Pancreas (tissue), 10 donors: ENCODE results near the gene DCST1. TPM values are rescaled to one million over a fixed set of nuclear protein-coding genes. Genes with fewer than 3 reads are reported as not detected.

Experiments
- ATAC-seq, 4 donors: fragments of 200-7000 bp; cut with Tn5 transposase; one replicate each; pipeline versions ENCODE4 v1.8.0 to v1.9.1; 2020; ENCODE audit warnings: mild to moderate bottlenecking in 4 of 4, moderate library complexity in 4 of 4
- DNase-seq, 6 donors: peaks; one replicate each; pipeline ENCODE4 v3.0.0-alpha.2; 2020
- FAIRE-seq: peaks from 2 replicates; lab custom pipeline; 2012; peaks lifted over from hg19 to GRCh38; lab: Jason Lieb, UNC
- H3K27ac ChIP-seq, 4 donors: fragments of 200-600 bp; sonication (generic); 1 replicate in 3 of 4; 2 replicates in 1 of 4; pipeline versions ENCODE4 v1.5.0 to v1.8.0; 2020
- H3K27me3 ChIP-seq, 4 donors: fragments of 200-600 bp; one replicate each; pipeline ENCODE4 v1.8.0; 2021
- H3K36me3 ChIP-seq, 3 donors: fragments of 200-600 bp; sonication (generic) in 1 of 3; one replicate each; pipeline versions ENCODE4 v1.5.0 to v1.8.0; 2020 to 2021
- H3K4me1 ChIP-seq, 3 donors: fragments of 200-600 bp; one replicate each; pipeline ENCODE4 v1.8.0; 2021
- H3K4me3 ChIP-seq, 4 donors: fragments of 200-600 bp; sonication (generic) in 2 of 4; one replicate each; pipeline versions ENCODE4 v1.5.0 to v1.8.0; 2020 to 2021
- H3K9me3 ChIP-seq, 4 donors: fragments of 200-600 bp; one replicate each; pipeline ENCODE4 v1.8.0; 2021
- WGBS, 2 donors: extraction: QIAGEN DNeasy Blood & Tissue Kit; methylation state at CpG; one replicate each; pipeline ENCODE4 v1.1.7; 2013; 5-methylcytosine and 5-hydroxymethylcytosine counted together
- intact Hi-C, 3 donors: fragments of 100-400 bp; cut with DNase I; formaldehyde crosslinking; loops; one replicate each; pipeline versions ENCODE4 v1.11.1 to v1.14.2; 2022
- polyA plus RNA-seq, 2 donors: library from polyadenylated mRNA; stranded (reverse); fragments of 200-250 nt; gene quantifications; one replicate each; pipeline ENCODE4 v1.2.3, GENCODE V29; 2013
- total RNA-seq, 6 donors: library from RNA; stranded (reverse); fragmentation: NEBNext Ultra II Directional in 4 of 6; extraction: Animal tissue kit (Norgen Biotek cat#: 25700) in 4 of 6; gene quantifications; one replicate each; pipeline versions ENCODE4 v1.2.1 to v1.2.4, GENCODE V29; 2021 to 2023
- TF ChIP-seq, protein P1 (sequence below), 4 donors: fragments of 200-600 bp; sonication (generic) in 3 of 4; IDR thresholded peaks; one replicate each; pipeline versions ENCODE4 v1.5.0 to v1.8.0; 2021; ENCODE audit warnings: antibody characterized with exemption in 4 of 4
- donor health status: healthy with polysubstance abuse.
- donor health status: DM: no; HTN: no; CAD: no; lungs with moderate emphysema.
- donor health status: DM: no; HTN: no; CAD: no.
- donor health status: control.
- donor health status: control.
- donor health status: Bipolar disorder and iron deficiency.
- donor health status: DM: yes; HTN: yes; CAD: no.
- donor health status: DM: no; HTN: no; CAD: no.
- donor health status: DM: no; HTN: no; CAD: no.
- donor health status: DM: yes; HTN: yes; CAD: no.

DCST1 gene
- total and polyA plus RNA-seq, 8 donors: 0.14 TPM; not detected in 7

DNA sequence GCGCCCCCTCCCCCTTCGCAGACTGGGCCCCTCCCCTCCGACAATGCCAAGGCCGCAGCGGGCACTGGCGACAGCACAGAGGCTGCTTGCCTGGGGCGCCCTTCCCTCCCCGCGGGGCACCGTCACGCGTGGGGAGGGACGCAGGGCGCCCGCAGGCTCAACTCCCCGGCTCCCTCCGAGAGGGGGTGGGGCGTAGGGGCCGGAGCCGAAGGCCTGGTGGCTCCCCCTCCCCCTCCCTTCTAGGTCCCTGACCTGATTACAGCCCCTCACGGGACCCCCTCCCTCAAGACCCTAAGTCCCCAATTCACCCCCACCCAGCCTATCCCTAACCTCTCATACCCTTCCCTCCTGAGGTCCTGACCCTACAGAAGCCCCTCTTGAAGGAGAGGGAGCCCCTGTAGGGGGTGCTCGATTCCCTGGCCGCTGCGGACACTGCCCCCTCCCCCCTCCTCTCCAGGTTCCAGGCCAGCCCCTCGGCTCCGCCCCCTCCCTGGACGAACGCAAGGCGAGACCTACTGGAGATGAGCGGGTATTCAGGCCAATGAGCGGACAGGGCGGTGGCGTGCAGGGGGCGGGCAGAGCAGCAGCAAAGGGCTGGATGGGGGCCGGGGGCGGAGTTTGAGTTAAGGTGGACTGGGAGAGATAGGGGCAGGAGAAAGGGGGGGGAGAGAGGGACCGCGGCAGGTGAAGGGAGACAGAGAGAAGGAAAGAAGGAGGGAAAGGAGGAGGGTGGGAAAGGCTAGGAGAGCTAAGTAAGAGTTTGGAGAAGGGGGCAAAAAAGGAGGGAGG, 31.8 kb upstream of the DCST1 start:
- WGBS, 2 donors: 1% methylated on average over 35 to 38 of the region's 38 CpGs
- peak; percentile 26 for FAIRE-seq
- peak overlapping the region; percentile 95 to 98 (median 97) for H3K27ac ChIP-seq
- peaks cover 14 to 39% (median 18%) of the 10 kb centered on the region in 3 donors for H3K4me1 ChIP-seq
- no peaks in the 10 kb centered on the region for H3K27me3 ChIP-seq
- peak; percentile 66 to 82 (median 75) for ATAC-seq
- no peaks in the 10 kb centered on the region for H3K36me3 ChIP-seq
- H3K9me3 ChIP-seq: no peaks in the 10 kb centered on the region
- peak; percentile 98 to 100 (median 100) for DNase-seq
- intact Hi-C loops: no loop called here
- TF ChIP-seq, protein P1, sequence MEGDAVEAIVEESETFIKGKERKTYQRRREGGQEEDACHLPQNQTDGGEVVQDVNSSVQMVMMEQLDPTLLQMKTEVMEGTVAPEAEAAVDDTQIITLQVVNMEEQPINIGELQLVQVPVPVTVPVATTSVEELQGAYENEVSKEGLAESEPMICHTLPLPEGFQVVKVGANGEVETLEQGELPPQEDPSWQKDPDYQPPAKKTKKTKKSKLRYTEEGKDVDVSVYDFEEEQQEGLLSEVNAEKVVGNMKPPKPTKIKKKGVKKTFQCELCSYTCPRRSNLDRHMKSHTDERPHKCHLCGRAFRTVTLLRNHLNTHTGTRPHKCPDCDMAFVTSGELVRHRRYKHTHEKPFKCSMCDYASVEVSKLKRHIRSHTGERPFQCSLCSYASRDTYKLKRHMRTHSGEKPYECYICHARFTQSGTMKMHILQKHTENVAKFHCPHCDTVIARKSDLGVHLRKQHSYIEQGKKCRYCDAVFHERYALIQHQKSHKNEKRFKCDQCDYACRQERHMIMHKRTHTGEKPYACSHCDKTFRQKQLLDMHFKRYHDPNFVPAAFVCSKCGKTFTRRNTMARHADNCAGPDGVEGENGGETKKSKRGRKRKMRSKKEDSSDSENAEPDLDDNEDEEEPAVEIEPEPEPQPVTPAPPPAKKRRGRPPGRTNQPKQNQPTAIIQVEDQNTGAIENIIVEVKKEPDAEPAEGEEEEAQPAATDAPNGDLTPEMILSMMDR (IDR thresholded peaks at IDR 0.05): no peak
- peak overlapping the region; percentile 58 to 87 (median 68) for H3K4me3 ChIP-seq

- TF ChIP-seq, protein P1 (IDR thresholded peaks at IDR 0.05): no peak
- intact Hi-C loops: no loop called here
- ATAC-seq: peak; percentile 6 to 12 (median 7)
- 0 to 1% methylated on average over 17 to 33 of the region's 35 CpGs for WGBS, 2 donors
- no peaks in the 10 kb centered on the region for H3K9me3 ChIP-seq
- peak within 1 kb of the TSS; percentile 95 to 98 (median 97) for H3K27ac ChIP-seq
- DNase-seq: peak in 5 of 6 donors; percentile 70 to 81 (median 76)
- no peak for FAIRE-seq
- peak within 1 kb of the TSS; percentile 58 to 87 (median 72) for H3K4me3 ChIP-seq
- H3K4me1 ChIP-seq: peaks cover 22 to 47% (median 26%) of the 10 kb centered on the region in 3 donors
- no peaks in the 10 kb centered on the region for H3K36me3 ChIP-seq
- no peaks in the 10 kb centered on the region for H3K27me3 ChIP-seq
Observed at GRCh38 chr1:155002464-155003226, 31.0 kb upstream of the DCST1 start, which contains the start of gene ZBTB7B. TSS of gene ZBTB7B (plus strand) at chr1:155002802. CDS start at chr1:155014661, 11,859 bp downstream.

GRCh38 chr1:155003227-155003765, 30.3 kb upstream of the DCST1 start:
- peak in 2 of 6 donors; percentile 63 to 70 for DNase-seq
- TF ChIP-seq, protein P1 (IDR thresholded peaks at IDR 0.05): no peak
- 0 to 1% methylated on average over 28 to 37 of the region's 37 CpGs for WGBS, 2 donors
- Histone ChIP-seq H3K36me3 (no peaks in the 10 kb centered on the region), H3K27ac (peak overlapping the region; percentile 80 to 98 (median 92)), H3K9me3 (no peaks in the 10 kb centered on the region), H3K4me1 (peaks cover 27 to 53% (median 27%) of the 10 kb centered on the region in 3 donors), H3K27me3 (no peaks in the 10 kb centered on the region), H3K4me3 (peak overlapping the region; percentile 58 to 87 (median 70))
- FAIRE-seq: no peak
- ATAC-seq: no peak
- intact Hi-C loops: no loop called here

- TF ChIP-seq, protein P1 (IDR thresholded peaks at IDR 0.05): no peak
- no peak for ATAC-seq
- H3K9me3 ChIP-seq: no peaks in the 10 kb centered on the region
- H3K27ac ChIP-seq: peak overlapping the region; percentile 80 to 98 (median 92)
- peak in 5 of 6 donors; percentile 70 to 77 (median 75) for DNase-seq
- no peaks in the 10 kb centered on the region for H3K27me3 ChIP-seq
- WGBS, 2 donors: 0 to 1% methylated on average over 16 to 34 of the region's 34 CpGs
- H3K36me3 ChIP-seq: no peaks in the 10 kb centered on the region
- peak overlapping the region; percentile 58 to 87 (median 70) for H3K4me3 ChIP-seq
- intact Hi-C loops: no loop called here
- FAIRE-seq: no peak
- peaks cover 27 to 55% (median 33%) of the 10 kb centered on the region in 3 donors for H3K4me1 ChIP-seq
Observed at GRCh38 chr1:155003766-155004351, 29.8 kb upstream of the DCST1 start.
